ENCODE measurements around the gene DYNLRB1.
"Not testable (repeated sequence)": the region's sequence is repeated elsewhere in the genome, so short reads cannot be mapped to it uniquely, and the experiment has no call there.

DYNLRB1 gene

GRCh38 chr20:34491226-34491931 is 24.8 kb upstream of the DYNLRB1 start:
- DNase-seq (ENCODE audit: low read depth, low spot score), result no peak

GRCh38 chr20:34491932-34492509 is 24.2 kb upstream of the DYNLRB1 start:
- no CpG with 5 or more reads among the region's 4 CpGs for WGBS (ENCODE audit: insufficient coverage, insufficient read length)
- no peak for DNase-seq (ENCODE audit: low read depth, low spot score)
- H3K4me1 ChIP-seq (ENCODE audit: control insufficient read depth, insufficient read depth, low read length), result no peaks in the 10 kb centered on the region
- H3K27ac ChIP-seq (ENCODE audit: low read length), result no peak overlapping the region
- H3K4me3 ChIP-seq (ENCODE audit: low read length), result no peak overlapping the region
- no peaks in the 10 kb centered on the region for H3K9me3 ChIP-seq (ENCODE audit: control insufficient read depth, insufficient read depth, low read length)
- H3K27me3 ChIP-seq (ENCODE audit: control insufficient read depth, insufficient read depth, low read length), result no peaks in the 10 kb centered on the region
- H3K36me3 ChIP-seq (ENCODE audit: control insufficient read depth, insufficient read depth, low read length), result peaks cover 5% of the 10 kb centered on the region; the same call in 1 of the 2 replicates

More at GRCh38 chr20:34491226-34491931, 24.8 kb upstream of the DYNLRB1 start:
- H3K36me3 ChIP-seq (ENCODE audit: control insufficient read depth, insufficient read depth, low read length), result peaks cover 5% of the 10 kb centered on the region; the same call in 1 of the 2 replicates
- H3K27me3 ChIP-seq (ENCODE audit: control insufficient read depth, insufficient read depth, low read length), result no peaks in the 10 kb centered on the region
- H3K4me3 ChIP-seq (ENCODE audit: low read length), result no peak overlapping the region
- no peak overlapping the region for H3K27ac ChIP-seq (ENCODE audit: low read length)
- 98% methylated on average over 2 of the region's 4 CpGs for WGBS (ENCODE audit: insufficient coverage, insufficient read length)
- no peaks in the 10 kb centered on the region for H3K9me3 ChIP-seq (ENCODE audit: control insufficient read depth, insufficient read depth, low read length)
- no peaks in the 10 kb centered on the region for H3K4me1 ChIP-seq (ENCODE audit: control insufficient read depth, insufficient read depth, low read length)

GRCh38 chr20:34493646-34494045 is 22.6 kb upstream of the DYNLRB1 start:
- no peak overlapping the region for H3K27ac ChIP-seq (ENCODE audit: low read length)
- no peaks in the 10 kb centered on the region for H3K9me3 ChIP-seq (ENCODE audit: control insufficient read depth, insufficient read depth, low read length)
- DNase-seq (ENCODE audit: low read depth, low spot score), result no peak
- H3K36me3 ChIP-seq (ENCODE audit: control insufficient read depth, insufficient read depth, low read length), result peaks cover 5% of the 10 kb centered on the region; the same call in 1 of the 2 replicates
- H3K27me3 ChIP-seq (ENCODE audit: control insufficient read depth, insufficient read depth, low read length), result no peaks in the 10 kb centered on the region
- no peak overlapping the region for H3K4me3 ChIP-seq (ENCODE audit: low read length)
- H3K4me1 ChIP-seq (ENCODE audit: control insufficient read depth, insufficient read depth, low read length), result no peaks in the 10 kb centered on the region
- no CpG with 5 or more reads among the region's 4 CpGs for WGBS (ENCODE audit: insufficient coverage, insufficient read length)

- WGBS (ENCODE audit: insufficient coverage, insufficient read length), result no CpG with 5 or more reads among the region's 7 CpGs
- Histone ChIP-seq H3K4me3 (ENCODE audit: low read length) (no peak overlapping the region), H3K36me3 (ENCODE audit: control insufficient read depth, insufficient read depth, low read length) (peaks cover 4% of the 10 kb centered on the region; the same call in 1 of the 2 replicates)
Observed at GRCh38 chr20:34495307-34495706, 20.9 kb upstream of the DYNLRB1 start.

GRCh38 chr20:34495916-34496315 is 20.3 kb upstream of the DYNLRB1 start:
- Histone ChIP-seq H3K36me3 (ENCODE audit: control insufficient read depth, insufficient read depth, low read length) (no peaks in the 10 kb centered on the region), H3K4me1 (ENCODE audit: control insufficient read depth, insufficient read depth, low read length) (no peaks in the 10 kb centered on the region), H3K27me3 (ENCODE audit: control insufficient read depth, insufficient read depth, low read length) (no peaks in the 10 kb centered on the region), H3K27ac (ENCODE audit: low read length) (no peak overlapping the region), H3K4me3 (ENCODE audit: low read length) (no peak overlapping the region), H3K9me3 (ENCODE audit: control insufficient read depth, insufficient read depth, low read length) (no peaks in the 10 kb centered on the region)
- no peak for DNase-seq (ENCODE audit: low read depth, low spot score)
- WGBS (ENCODE audit: insufficient coverage, insufficient read length), result no CpG with 5 or more reads among the region's 1 CpG

More at GRCh38 chr20:34495307-34495706, 20.9 kb upstream of the DYNLRB1 start:
- DNase-seq (ENCODE audit: low read depth, low spot score), result no peak
- Histone ChIP-seq H3K27ac (ENCODE audit: low read length) (no peak overlapping the region), H3K27me3 (ENCODE audit: control insufficient read depth, insufficient read depth, low read length) (no peaks in the 10 kb centered on the region), H3K9me3 (ENCODE audit: control insufficient read depth, insufficient read depth, low read length) (no peaks in the 10 kb centered on the region), H3K4me1 (ENCODE audit: control insufficient read depth, insufficient read depth, low read length) (no peaks in the 10 kb centered on the region)

- H3K36me3 ChIP-seq (ENCODE audit: control insufficient read depth, insufficient read depth, low read length); DNase-seq (ENCODE audit: low read depth, low spot score); H3K27ac ChIP-seq (ENCODE audit: low read length); H3K4me1 ChIP-seq (ENCODE audit: control insufficient read depth, insufficient read depth, low read length); H3K9me3 ChIP-seq (ENCODE audit: control insufficient read depth, insufficient read depth, low read length); H3K27me3 ChIP-seq (ENCODE audit: control insufficient read depth, insufficient read depth, low read length); H3K4me3 ChIP-seq (ENCODE audit: low read length): not testable (repeated sequence)
- 100% methylated on average over 1 of the region's 6 CpGs for WGBS (ENCODE audit: insufficient coverage, insufficient read length)
Observed at GRCh38 chr20:34497596-34497995, 18.6 kb upstream of the DYNLRB1 start.

GRCh38 chr20:34500823-34501222 is 15.4 kb upstream of the DYNLRB1 start:
- H3K36me3 ChIP-seq (ENCODE audit: control insufficient read depth, insufficient read depth, low read length), result no peaks in the 10 kb centered on the region
- H3K4me1 ChIP-seq (ENCODE audit: control insufficient read depth, insufficient read depth, low read length), result no peaks in the 10 kb centered on the region
- H3K27me3 ChIP-seq (ENCODE audit: control insufficient read depth, insufficient read depth, low read length), result no peaks in the 10 kb centered on the region
- H3K9me3 ChIP-seq (ENCODE audit: control insufficient read depth, insufficient read depth, low read length), result no peaks in the 10 kb centered on the region
- H3K27ac ChIP-seq (ENCODE audit: low read length), result no peak overlapping the region
- H3K4me3 ChIP-seq (ENCODE audit: low read length), result no peak overlapping the region
- DNase-seq (ENCODE audit: low read depth, low spot score), result no peak
- no CpG with 5 or more reads among the region's 1 CpG for WGBS (ENCODE audit: insufficient coverage, insufficient read length)

GRCh38 chr20:34506480-34506879 is 9.7 kb upstream of the DYNLRB1 start:
- H3K36me3 ChIP-seq (ENCODE audit: control insufficient read depth, insufficient read depth, low read length), result no peaks in the 10 kb centered on the region
- WGBS (ENCODE audit: insufficient coverage, insufficient read length), result no CpG with 5 or more reads among the region's 3 CpGs

GRCh38 chr20:34507702-34508413 is 8.4 kb upstream of the DYNLRB1 start:
- H3K36me3 ChIP-seq (ENCODE audit: control insufficient read depth, insufficient read depth, low read length), result no peaks in the 10 kb centered on the region
- H3K4me3 ChIP-seq (ENCODE audit: low read length), result no peak overlapping the region
- no peaks in the 10 kb centered on the region for H3K27me3 ChIP-seq (ENCODE audit: control insufficient read depth, insufficient read depth, low read length)
- H3K9me3 ChIP-seq (ENCODE audit: control insufficient read depth, insufficient read depth, low read length), result no peaks in the 10 kb centered on the region
- WGBS (ENCODE audit: insufficient coverage, insufficient read length), result no CpG with 5 or more reads among the region's 4 CpGs
- H3K27ac ChIP-seq (ENCODE audit: low read length), result no peak overlapping the region
- no peak for DNase-seq (ENCODE audit: low read depth, low spot score)
- H3K4me1 ChIP-seq (ENCODE audit: control insufficient read depth, insufficient read depth, low read length), result no peaks in the 10 kb centered on the region

More at GRCh38 chr20:34506480-34506879, 9.7 kb upstream of the DYNLRB1 start:
- Histone ChIP-seq H3K9me3 (ENCODE audit: control insufficient read depth, insufficient read depth, low read length) (no peaks in the 10 kb centered on the region), H3K4me1 (ENCODE audit: control insufficient read depth, insufficient read depth, low read length) (no peaks in the 10 kb centered on the region), H3K4me3 (ENCODE audit: low read length) (no peak overlapping the region), H3K27ac (ENCODE audit: low read length) (no peak overlapping the region), H3K27me3 (ENCODE audit: control insufficient read depth, insufficient read depth, low read length) (no peaks in the 10 kb centered on the region)
- no peak for DNase-seq (ENCODE audit: low read depth, low spot score)

- Histone ChIP-seq H3K4me1 (ENCODE audit: control insufficient read depth, insufficient read depth, low read length) (no peaks in the 10 kb centered on the region; the same call in 1 of the 2 replicates), H3K27me3 (ENCODE audit: control insufficient read depth, insufficient read depth, low read length) (no peaks in the 10 kb centered on the region), H3K27ac (ENCODE audit: low read length) (no peak overlapping the region), H3K4me3 (ENCODE audit: low read length) (no peak overlapping the region), H3K36me3 (ENCODE audit: control insufficient read depth, insufficient read depth, low read length) (no peaks in the 10 kb centered on the region), H3K9me3 (ENCODE audit: control insufficient read depth, insufficient read depth, low read length) (no peaks in the 10 kb centered on the region)
- WGBS (ENCODE audit: insufficient coverage, insufficient read length), result no CpG with 5 or more reads among the region's 1 CpG
- DNase-seq (ENCODE audit: low read depth, low spot score), result no peak
Observed at GRCh38 chr20:34510575-34510974, 5.6 kb upstream of the DYNLRB1 start.
